ENCODE data around the gene ARVCF.

ARVCF gene

DNA sequence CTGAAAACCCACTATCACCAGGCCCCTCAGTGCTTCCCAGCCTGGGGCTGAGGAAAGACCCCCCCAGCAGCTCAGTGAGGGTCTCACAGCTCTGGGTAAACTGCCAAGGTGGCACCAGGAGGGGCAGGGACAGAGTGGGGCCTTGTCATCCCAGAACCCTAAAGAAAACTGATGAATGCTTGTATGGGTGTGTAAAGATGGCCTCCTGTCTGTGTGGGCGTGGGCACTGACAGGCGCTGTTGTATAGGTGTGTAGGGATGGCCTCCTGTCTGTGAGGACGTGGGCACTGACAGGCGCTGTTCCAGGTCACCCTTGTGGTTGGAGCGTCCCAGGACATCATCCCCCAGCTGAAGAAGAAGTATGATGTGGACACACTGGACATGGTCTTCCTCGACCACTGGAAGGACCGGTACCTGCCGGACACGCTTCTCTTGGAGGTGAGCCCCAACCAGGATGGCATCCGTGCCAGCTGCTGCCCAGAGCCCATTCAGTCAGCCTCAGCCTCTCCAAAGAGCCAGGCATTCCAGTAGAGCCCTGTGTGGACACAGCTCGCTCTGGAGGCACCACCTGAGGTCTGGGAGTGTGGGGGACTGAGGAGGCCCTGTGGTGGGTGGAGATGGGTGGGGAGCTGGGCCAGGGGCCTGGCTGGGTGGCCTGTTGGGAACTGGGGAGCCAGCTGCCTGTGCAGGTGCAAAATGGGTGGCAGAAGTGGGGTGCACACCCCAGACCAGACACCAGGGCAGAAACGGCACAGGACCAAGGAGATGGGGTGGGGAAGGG lies 52.6 kb downstream of the ARVCF start:
- in situ Hi-C loops (cut with MboI; ENCODE audit: low sequenced_read_pairs), result no loop called here

DNA sequence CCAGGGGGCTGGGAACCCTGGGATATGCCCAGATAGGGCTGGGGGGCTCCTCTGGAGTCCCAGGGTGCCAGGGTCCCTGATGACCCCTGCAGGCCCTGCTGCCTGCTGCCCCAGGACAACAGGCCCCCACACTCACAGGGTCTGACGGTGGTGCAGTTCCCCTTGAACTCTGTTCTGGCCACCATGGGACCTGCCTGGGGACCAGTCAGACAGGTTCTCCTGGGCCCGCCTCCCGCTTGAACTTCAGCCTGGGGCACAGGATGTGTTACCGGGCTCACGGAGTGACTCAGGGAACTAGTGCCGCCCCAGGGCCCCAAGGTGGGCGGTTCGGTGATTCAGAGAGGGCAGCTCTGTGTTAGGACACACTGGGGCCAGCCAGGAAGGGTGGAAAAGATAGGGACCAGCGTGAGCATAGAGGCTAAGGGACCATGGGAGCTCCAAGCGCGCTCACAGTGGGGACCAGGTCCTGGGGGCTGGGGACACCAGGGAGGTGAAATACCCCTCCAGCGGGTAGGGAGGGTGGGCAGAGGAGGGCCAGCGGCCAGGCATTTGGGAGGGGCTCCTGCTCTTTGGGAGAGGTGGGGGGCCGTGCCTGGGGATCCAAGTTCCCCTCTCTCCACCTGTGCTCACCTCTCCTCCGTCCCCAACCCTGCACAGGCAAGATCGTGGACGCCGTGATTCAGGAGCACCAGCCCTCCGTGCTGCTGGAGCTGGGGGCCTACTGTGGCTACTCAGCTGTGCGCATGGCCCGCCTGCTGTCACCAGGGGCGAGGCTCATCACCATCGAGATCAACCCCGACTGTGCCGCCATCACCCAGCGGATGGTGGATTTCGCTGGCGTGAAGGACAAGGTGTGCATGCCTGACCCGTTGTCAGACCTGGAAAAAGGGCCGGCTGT lies 53.5 kb downstream of the ARVCF start:
- in situ Hi-C loops (cut with MboI; ENCODE audit: low sequenced_read_pairs), result no loop called here

DNA sequence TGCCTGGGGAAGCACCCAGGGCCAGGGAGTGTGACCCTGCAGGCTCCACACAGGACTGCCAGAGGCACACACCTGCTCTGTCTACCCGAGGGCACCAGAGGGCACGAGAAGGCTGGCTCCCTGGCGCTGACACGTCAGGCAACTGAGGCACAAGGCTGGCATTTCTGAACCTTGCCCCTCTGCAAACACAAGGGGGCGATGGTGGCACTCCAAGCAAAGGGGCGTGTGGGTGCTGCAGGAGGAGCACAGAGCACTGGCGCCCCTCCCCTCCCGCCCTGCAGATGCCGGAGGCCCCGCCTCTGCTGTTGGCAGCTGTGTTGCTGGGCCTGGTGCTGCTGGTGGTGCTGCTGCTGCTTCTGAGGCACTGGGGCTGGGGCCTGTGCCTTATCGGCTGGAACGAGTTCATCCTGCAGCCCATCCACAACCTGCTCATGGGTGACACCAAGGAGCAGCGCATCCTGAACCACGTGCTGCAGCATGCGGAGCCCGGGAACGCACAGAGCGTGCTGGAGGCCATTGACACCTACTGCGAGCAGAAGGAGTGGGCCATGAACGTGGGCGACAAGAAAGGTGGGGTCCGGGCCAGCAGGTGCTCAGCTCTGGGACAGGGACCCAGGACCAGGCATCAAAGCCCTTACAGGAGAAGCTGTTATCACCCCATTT lies 54.2 kb downstream of the ARVCF start:
- in situ Hi-C loops (cut with MboI; ENCODE audit: low sequenced_read_pairs), result no loop called here

DNA sequence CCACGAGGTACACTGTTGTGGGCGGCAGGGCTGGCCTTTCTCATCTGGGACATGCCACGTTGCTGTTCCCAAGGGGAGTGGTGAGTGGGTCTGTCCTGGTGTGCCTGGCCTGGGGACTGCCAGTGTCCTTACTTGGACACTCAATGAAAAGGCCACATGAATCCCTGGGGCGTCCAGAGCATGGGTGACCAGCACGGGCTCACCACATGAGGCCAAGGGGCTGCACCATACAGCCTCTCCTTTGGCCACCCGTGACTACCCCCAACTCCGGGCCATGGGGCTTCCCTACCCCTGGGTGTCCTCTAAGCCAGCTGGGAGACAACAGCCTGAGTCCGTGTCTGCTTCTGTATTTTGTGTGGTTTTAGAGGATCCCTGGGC lies 54.8 kb downstream of the ARVCF start:
- in situ Hi-C loops (cut with MboI; ENCODE audit: low sequenced_read_pairs), result no loop called here

DNA sequence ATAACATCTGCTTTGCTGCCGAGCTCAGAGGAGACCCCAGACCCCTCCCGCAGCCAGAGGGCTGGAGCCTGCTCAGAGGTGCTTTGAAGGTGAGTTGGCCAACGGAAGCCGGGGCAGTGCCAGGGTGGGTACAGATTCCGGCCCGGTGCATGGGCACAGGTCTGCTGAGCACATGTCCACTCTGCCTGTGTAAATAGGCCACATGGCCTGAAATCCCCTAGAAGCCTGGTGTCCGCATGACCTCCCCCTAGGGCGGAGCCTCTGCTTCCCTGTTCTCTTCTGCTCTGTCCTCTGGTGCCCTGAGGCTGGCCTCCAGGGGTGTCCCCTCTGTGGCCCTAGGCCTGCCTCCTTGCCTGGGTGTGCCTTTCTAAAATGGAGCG lies 55.4 kb downstream of the ARVCF start:
- in situ Hi-C loops (cut with MboI; ENCODE audit: low sequenced_read_pairs), result no loop called here

DNA sequence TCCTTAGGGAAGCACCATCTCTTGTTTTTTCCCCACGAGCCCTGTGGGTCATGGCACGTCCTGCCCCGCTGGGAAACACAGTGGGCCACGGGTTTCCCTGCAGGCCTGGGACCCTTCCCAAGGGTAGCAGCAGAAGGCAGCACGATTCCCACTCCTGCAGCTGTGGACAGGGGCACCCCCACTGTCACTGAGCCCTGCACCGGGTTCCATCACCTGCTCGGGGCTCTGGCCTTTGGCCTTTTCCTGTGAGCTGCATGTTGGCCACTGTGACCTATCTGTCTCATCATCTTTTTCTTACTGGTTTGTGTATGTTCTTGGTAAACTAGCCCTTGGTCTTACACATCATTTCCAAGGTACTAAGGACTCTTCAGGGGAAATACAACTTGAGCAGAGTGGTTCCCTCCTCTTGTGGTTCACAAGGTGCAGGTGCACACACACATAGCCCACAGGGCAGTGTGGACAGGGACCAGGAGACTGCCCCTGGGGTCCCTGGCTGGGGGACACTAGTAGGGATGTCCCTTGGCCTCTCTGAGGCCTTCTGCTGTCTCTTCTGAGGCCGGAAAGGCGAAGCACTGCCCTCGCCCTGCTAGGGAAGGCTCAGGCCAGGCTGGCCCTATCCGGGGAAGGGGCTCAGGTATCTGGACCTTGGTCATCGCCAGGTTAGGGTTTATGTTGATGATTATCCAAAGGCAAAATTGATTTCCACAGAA lies 56.0 kb downstream of the ARVCF start:
- in situ Hi-C loops (cut with MboI; ENCODE audit: low sequenced_read_pairs), result no loop called here

DNA sequence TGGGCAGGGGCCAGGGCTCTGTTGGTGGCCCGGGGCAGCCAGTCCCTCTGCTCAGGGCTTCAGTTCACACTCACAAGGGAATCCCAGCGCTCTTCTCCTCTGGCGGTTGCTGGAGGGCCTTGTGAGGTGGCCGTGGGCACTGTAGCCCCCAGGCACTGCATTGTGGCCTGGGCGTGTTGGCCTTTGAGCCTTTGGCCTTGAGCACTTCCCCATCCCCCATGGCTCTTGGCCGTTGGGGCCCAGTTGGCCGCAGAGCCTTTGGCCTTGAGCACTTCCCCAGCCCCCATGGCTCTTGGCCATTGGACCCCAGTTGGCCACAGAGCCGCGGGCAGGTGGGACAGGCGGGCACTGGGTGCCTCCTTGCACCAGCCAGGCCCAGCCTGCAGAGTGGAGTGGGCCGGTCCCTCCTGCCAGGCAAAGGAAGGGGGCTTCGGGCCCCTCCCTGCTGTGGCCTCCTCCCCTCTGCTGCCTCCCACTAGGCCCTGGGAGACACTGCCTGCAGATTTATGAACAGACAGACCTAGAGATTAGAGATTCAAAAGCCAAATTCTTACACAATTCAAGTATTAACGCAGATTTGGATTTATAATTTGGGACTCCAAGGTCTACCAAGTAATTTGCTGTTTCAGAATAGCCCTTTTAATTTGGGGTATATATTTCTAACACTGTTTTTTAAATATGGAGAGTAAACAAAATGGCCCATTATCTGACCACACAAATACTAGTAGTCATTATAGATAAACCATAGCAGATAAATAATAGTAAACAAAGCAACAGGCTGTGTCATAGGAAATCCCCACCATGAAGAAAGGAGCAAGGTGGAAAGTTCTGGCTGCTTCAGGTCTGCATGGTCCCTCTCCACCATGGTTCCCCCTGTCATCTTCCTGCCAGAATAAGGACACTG lies 56.8 kb downstream of the ARVCF start:
- in situ Hi-C loops (cut with MboI; ENCODE audit: low sequenced_read_pairs), result no loop called here

DNA sequence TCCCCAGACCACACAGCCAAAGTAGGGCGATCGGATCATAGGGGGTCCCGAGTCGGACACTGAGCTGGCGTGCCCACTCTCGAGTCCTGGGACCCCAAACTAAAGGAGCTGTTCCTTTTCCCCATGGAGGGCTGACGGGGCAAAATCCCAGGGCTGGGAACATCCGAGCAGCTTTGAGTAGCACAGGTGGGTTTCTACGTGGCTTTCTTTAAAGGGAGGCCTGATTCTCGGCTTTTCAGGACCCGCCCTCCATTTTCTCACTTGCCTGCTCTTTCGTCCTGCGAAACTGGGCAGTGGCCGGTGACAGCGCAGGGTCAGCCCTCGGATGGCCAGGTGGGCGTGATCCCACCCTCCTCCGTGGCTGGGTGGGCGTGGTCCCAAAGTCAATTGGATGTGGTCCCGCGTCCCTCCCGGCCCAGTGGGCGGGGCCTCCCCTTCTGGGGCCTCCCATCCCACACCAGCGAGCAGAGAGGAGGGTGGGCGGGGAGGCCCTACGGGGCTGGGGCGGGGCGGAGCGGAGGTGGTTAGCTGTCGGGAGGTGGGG lies 57.5 kb downstream of the ARVCF start:
- in situ Hi-C loops (cut with MboI; ENCODE audit: low sequenced_read_pairs), result no loop called here

DNA sequence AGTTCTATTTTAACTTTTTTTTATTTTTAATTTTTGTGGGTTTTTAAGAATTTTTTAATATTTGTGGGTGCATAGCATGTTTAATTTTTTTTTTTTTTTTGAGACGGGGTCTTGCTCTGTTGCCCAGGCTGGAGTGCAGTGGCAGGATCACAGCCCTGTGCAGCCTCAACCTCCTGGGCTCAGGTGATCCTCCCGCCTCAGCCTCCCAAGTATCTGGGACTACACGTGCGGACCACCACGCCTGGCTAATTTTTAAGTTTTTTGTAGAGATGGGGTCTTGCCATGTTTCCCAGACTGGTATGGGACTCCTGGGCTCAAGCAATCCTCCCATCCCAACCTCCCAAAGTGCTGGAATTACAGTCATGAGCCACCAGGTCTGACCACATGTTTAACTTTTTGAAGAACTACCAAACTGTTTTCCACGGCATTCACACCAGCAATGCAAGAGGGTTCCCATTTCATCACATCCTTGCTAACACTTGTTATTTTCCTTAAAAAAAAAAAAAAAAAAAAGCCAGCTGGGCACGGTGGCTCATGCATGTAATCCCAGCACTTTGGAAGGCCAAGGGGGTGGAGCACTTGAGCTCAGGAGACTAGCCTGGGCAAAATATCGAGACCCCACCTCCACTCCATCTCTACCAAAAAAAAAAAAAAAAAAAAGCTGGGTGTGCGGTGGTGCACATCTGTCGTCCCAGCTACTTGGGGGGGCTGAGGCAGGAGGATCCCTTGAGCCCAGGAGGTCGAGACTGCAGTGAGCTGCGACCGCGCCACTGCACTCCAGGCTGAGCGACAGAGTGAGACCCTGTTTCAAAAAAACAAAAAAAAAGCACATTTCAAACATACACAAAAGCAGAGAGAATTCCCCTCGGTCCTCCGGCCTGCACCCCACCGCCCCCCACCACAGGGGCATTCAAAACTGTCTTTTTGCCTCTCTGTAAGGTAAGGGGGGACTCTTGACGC lies 58.3 kb downstream of the ARVCF start:
- in situ Hi-C loops (cut with MboI; ENCODE audit: low sequenced_read_pairs), result no loop called here

DNA sequence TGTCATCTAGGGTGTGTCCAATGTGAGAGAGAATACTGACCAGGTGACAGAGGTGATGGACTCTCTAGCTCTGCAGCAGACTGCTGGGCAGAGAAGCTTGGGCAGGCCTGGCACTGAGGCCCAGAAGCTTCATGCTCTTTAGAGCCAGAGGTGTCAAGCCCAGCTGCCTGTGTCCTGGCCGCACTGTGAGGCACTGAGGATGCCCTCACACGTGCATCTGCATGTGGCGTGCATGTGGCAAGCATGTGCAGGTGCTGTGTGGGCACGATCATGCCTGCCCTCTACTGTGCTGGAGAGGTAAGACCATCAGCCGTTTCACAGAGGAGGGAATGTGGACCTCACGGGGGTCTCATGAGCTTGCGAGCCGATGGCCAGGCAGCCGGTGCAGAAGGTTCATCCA lies 59.2 kb downstream of the ARVCF start:
- in situ Hi-C loops (cut with MboI; ENCODE audit: low sequenced_read_pairs), result no loop called here

DNA sequence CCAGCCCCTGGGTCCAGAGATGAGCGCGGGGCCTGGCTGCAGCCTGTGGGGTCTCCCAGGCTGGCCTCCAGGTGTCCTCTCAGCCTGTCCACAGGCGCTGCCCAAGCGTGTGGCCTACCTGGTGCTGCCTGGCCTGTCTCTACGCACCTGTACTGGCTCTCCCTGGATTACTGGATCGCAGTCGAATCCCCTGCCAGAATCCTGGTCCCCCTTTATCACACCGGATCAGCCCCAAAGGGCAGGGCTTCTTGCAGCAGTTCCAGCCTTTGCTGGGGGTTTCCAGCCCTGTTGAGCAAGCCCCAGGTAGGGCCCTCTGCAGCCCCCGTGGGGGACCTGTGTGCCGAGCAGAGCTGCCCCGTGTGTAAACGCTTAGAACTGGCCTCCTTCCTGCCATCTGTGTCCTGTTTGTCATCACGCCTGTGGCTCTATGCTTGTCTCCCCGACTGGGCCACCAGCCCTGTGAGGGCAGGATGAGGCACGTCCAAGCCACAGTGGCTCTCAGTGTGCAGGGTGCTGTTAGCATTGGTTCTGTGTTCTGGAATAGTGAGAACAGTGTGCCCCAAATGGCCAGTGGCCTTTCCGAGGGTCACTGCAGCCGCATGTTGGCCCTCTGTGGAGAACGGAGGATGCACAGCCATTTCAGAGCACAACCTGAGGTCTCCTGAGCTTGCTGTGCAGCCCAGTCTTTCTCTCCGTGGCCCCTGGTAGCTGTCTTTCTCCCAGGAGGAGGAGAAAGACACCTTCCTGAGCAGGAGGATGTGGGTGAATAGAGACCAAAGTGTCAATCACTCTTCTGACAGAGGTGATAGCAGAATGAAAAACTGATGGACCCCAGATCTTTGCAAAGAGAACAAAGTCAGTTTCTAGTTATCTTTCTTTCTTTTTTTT lies 61.1 kb downstream of the ARVCF start:
- in situ Hi-C loops (cut with MboI; ENCODE audit: low sequenced_read_pairs), result no loop called here

DNA sequence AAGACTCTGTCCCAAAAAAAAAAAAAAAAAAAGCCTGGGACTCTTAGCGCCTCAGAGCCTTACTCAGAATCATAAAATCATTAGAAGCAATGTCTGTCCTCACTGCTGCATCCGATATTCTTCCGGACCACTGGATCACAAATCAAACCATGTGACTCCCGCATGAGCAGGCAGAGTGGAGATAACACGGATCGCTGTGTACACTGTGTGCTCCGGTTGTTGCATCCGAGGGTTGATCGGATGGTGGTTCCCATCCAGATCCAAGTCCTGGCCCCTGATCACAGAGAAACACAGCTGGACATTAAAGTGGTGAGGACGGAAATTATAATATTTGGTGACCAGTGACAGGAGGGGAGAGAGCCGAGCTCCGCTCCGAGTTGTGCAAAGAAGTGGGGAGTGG lies 65.3 kb downstream of the ARVCF start:
- in situ Hi-C loops (cut with MboI; ENCODE audit: low sequenced_read_pairs), result no loop called here

DNA sequence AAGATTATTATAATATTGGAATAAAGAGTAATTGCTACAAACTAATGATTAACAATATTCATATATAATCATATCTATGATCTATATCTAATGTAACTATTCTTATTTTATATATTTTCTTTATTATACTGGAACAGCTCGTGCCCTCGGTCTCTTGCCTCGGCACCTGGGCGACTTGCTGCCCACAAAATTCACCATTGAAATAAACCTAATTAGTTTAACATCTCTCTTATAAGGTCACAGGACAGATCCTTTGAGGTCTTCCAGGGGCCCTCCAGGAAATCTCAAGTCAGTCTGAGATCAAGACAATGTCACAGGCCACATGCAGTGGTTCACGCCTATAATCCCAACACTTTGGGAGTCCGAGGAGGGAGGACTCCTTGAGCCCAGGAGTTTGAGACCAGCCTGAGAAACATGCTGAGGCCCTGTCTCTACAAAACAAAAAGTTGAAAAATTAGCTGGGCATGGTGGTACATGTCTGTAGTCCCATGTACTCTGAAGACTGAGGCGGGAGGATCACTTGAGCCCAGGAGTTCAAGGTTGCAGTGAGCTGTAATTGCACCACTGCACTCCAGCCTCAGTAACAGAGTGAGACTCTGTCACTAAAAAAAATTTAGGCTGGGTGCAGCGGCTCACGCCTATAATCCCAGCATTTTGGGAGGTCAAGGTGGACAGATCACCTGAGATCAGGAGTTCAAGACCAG lies 68.4 kb downstream of the ARVCF start:
- in situ Hi-C loops (cut with MboI; ENCODE audit: low sequenced_read_pairs), result no loop called here

DNA sequence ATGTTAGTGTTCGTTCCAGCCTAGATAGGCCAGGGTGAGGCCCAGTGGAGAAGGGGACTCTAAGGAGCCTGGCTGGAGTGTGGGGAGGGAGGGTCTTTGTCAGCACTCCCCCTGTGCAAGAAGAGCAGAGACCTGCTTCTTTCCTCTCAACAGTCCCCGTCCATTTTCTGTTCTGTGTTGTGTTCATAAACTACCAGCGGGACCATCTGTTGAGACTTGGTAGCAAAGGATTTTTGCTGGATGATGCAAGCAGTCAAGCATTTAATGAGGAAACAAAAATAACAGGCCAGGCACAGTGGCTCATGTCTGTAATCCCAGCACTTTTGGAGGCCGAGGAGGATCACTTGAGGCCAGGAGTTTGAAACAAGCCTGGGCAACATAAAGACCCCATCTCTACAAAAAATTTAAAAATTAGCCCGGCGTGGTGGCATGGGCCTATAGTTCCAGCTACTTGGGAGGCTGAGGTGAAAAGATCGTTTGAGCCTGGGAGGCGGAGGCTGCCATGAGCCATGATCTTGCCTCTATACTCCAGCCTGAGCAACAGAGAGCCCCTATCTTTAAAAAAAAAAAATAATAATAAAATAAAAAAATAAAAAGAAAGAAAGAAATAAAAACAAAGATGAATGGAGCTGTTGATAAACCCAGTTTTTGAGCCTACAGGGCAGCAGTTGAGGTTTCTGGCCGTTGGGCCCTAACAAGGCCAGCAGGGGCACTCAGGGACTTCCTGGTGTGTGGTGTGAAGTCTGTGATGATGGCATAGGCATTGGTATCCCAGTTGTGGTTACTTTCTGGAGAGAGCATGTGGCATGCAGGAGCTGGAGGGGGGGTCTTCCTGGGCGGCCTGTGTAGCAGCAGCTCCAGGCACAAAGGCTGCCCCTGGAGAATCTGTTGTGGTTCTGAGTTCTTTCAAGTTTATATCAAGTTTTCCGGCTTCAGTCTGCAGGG lies 73.3 kb downstream of the ARVCF start:
- in situ Hi-C loops (cut with MboI; ENCODE audit: low sequenced_read_pairs), result no loop called here

DNA sequence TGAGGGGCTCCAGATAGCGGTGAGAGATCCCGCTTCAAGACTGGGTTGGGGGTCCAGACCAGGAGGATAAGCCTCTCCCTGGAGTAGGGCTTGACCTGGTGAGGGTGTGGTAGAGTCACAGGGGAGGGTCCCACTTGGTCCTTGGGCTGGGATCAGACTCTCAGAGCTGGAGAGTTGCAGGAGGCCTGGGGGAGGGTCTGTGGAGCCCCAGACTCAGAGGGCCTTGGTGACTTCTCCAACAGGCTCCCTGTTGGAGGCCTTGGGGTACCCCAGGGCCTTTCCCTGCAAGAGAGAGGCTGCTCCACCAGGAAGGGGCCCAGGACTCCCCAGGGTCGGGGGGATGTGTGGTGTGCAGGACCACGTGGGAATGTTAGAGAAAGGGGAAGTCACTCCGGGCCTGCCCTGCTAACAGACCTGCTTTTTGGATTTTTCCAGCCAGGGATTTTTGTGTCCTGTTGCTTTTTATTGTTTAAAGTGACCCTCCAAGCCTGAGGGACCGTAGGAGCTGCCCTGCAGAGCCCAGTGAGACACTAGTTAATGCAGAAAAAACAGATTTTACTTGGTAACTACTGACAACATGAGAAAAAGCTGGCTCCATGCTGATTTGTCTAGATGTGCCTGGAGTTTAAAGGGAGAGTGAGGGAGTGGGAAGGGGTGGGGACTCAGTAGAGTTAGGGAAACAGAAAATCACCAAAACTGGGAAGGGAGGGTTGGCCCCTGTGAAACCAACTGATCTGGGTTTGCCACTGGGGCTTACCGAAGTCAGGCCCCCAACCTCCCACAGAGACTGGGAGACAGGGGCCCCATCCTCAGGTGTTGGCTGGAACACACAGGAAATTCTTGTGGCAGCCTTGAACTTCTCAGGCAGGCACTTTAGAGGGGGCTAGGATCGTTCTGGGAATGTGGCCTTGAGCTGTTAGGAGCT lies 74.2 kb downstream of the ARVCF start:
- in situ Hi-C loops (cut with MboI; ENCODE audit: low sequenced_read_pairs), result no loop called here
